ENCODE results near the gene SLC39A5.

DNA sequence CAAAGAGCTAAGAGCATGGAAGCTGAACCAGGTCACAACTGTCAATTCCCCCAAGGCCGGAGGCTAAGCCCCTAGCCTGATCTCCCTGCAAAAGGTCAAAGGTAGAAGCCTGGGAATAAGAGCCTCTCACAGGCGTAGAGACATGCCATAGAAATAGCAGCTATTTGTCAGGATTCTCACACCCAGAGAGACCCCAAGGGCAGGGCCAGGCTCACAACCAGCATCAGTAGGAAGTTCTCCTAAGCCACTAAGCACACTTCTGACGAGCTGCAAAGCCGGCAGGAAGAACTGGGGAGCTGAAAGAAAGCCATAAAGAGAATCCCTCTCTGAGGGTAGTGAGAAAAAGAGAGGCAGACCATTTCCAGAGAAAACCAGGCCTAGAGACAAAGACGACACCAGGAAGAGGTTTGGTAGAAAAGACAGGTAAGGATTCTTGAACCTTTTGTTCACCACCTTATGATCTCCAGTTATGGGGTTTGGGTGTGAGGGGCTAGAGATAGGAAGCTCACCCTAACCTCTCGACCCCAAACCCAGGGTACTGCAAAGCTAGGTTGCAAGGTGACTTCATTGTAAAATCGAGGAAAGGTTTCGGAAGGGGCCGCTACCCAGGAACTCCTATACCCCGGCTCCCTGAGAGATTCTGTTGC lies 41.6 kb upstream of the SLC39A5 start:
- TF ChIP-seq, protein P1, sequence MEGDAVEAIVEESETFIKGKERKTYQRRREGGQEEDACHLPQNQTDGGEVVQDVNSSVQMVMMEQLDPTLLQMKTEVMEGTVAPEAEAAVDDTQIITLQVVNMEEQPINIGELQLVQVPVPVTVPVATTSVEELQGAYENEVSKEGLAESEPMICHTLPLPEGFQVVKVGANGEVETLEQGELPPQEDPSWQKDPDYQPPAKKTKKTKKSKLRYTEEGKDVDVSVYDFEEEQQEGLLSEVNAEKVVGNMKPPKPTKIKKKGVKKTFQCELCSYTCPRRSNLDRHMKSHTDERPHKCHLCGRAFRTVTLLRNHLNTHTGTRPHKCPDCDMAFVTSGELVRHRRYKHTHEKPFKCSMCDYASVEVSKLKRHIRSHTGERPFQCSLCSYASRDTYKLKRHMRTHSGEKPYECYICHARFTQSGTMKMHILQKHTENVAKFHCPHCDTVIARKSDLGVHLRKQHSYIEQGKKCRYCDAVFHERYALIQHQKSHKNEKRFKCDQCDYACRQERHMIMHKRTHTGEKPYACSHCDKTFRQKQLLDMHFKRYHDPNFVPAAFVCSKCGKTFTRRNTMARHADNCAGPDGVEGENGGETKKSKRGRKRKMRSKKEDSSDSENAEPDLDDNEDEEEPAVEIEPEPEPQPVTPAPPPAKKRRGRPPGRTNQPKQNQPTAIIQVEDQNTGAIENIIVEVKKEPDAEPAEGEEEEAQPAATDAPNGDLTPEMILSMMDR (IDR thresholded peaks at IDR 0.05; ENCODE audit: low read length), result no peak
- no peak for TF ChIP-seq EZH2 (optimal IDR thresholded peaks at IDR 0.05; ENCODE audit: low read depth, low read length)
